Measurements from ENCODE around the gene AP3S2.
"Not testable (repeated sequence)": the region's sequence is repeated elsewhere in the genome, so short reads cannot be mapped to it uniquely, and the experiment has no call there.

AP3S2 gene

DNA sequence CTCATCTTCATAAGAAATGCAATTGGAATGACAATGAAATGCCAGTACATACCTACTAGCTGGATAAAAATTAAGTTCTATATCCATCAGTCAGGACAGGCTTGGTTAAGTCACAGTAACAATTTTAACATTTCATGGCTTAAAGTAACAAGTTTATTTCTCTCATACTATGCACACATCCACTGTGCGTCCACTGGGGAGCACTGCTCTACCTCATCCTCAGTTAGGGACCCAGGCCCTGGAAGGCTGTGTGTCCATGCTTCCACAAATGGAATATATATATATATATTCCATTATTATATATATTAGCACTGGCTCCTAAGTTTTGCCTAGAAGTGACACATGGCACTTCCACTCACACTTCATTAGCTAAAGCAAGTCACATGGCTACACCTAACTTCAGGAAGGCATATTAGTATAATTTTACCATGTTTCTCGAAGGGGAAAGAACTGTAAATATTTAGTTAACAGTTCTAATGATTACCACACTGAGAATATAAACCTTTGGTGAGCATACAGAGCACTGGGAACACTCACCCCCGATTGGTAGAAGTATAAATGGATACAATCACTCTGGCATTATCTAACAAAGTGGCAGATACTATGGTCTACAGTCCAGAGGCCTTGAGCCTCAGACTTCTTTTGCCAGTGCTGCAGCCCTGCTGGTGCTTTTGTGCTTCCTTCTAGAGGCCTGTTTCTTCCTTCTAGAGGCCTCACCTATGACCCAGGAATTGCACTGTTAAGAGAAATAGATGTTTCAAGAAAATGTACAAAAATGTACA is 28.6 kb downstream of the AP3S2 start:
- DNase-seq (ENCODE audit: low read depth in 2 of 2): no peak

DNA sequence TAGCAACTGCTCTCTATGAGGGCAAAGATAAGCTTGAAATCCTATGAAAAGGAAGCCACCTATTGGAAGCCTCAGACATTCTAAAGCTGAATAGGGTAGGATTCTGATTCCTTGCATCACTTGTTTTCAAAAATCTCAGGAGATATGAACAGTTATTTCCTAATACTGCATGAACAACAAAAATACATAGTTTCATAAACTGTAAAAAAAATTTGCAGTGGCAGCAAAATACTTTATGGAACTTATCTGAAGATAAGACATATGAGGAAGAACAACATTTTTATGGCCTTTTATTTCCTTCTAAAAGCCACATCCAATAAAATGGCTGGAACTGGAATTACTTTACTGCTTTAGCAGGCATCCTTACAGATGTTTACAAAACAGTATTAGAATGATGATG is 29.9 kb downstream of the AP3S2 start:
- no peak for DNase-seq (ENCODE audit: low read depth in 2 of 2)

DNA sequence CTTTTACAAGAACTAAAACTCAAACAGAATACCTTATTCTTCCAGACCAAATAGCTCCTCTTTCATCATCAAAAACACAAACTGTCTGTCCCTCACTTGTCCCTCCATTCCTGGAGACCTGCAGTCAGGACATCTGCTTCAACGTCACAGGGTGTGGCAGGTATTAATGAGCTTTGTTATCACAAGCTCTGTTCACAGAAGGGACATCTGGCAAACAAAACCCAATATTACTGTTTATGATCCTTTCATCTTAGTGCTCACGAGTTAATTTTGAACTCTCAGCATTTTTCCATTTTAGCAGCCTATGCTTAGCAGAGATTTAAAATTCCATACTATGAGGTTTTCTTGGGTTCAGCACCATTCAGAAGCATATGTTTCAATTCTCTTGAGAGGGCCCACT is 32.9 kb downstream of the AP3S2 start:
- DNase-seq (ENCODE audit: low read depth in 2 of 2): no peak

- no peak for DNase-seq (ENCODE audit: low read depth in 2 of 2)
Measured at GRCh38 chr15:89860431-89860830, 33.4 kb downstream of the AP3S2 start.

DNA sequence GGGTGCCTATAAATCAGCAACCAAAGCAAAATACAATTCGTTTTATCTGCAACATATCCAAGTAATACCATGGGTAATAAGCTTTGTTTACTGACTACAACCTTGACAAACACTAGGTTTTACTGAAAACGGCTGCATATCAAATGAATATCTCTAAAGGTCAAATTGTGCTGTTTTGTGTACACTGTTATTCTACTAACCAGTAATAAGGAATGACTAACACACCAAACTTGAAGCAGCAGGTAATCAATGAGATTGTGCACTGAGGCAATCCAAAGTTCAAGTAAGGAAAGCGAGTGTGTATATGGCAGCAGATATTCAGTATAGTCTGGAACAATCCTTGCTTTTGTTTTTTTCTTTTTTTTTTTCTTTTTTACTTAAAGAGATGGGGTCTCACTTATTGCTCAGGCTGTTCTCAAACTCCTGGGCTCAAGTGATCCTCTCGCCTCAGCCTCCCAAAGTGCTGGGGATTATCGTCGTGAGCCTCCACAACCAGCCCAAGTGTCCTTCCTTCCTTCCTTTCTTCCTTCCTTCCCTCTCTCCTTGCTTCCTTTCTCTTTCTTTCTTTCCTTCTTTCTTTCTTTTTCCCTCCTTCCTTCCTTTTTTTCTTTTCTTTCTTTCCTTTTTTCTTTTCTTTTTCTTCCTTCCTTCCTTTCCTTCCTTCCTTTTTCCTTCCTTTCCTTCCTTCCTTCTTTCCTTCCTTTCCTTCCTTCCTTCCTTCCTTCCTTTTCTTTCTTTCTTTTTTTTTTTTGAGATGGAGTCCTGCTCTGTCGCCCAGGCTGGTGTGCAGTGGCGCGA is 34.9 kb downstream of the AP3S2 start:
- DNase-seq (ENCODE audit: low read depth in 2 of 2): no peak

GRCh38 chr15:89857673-89858072 is 36.1 kb downstream of the AP3S2 start:
- no peak for DNase-seq (ENCODE audit: low read depth in 2 of 2)

GRCh38 chr15:89855948-89856347 is 37.8 kb downstream of the AP3S2 start:
- no peak for DNase-seq (ENCODE audit: low read depth in 2 of 2)

GRCh38 chr15:89854863-89855262 is 38.9 kb downstream of the AP3S2 start:
- DNase-seq (ENCODE audit: low read depth in 2 of 2): not testable (repeated sequence)

- DNase-seq (ENCODE audit: low read depth in 2 of 2): no peak
Measured at GRCh38 chr15:89852342-89852995, 41.3 kb downstream of the AP3S2 start.

DNA sequence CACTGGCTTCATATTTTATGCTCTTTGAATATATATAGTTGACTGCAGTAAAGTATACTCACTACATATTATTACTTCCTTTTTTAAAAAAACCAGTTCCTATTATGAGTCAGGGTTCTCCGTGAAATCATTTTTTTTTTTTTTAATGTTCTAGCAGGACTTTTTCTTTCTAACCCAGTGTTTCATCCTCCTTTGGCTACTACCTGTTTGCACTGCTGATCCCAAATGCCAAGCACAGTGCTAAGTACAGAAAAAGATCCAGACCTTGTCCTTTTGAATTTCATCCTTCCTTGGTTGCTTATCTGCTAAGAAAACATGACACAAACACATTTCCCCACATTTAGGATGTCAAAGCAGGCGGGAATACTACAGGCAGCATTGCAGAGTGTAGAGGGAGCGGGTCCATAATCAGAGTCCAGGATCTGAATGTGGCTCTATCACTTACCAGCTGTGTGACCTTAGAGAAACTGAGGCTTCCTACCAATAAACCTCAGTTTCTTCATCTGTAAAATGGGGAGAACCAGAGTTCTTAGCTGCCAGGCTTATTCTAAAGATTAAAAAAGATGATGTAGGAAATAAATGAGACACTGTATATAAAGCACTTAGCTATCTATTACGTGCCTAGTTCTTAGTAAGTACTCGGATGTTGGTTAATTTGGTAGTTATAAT is 42.0 kb downstream of the AP3S2 start:
- no peak for DNase-seq (ENCODE audit: low read depth in 2 of 2)

- DNase-seq (ENCODE audit: low read depth in 2 of 2): no peak
Measured at GRCh38 chr15:89848970-89849292, 44.9 kb downstream of the AP3S2 start.

DNA sequence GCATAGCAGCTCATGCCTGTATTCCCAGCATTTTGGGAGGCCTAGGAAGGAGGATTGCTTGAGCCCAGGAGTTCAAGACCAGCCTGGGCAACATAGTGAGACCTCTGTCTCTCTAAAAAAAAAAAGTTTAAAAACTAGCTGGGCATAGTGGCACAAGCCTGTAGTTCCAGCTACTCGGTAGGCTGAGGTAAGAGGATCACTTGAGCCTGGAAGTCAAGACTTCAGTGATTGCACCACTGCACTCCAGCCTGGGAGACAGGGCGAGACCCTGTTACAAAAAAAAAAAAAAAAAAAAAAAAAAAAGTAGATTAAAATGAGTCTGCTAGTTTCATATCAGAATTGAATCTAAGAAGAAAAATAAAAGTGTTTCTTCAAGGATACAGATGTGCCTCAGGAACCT is 46.7 kb downstream of the AP3S2 start:
- no peak for DNase-seq (ENCODE audit: low read depth in 2 of 2)

- no peak for DNase-seq (ENCODE audit: low read depth in 2 of 2)
Measured at GRCh38 chr15:89845305-89845893, 48.4 kb downstream of the AP3S2 start.

DNA sequence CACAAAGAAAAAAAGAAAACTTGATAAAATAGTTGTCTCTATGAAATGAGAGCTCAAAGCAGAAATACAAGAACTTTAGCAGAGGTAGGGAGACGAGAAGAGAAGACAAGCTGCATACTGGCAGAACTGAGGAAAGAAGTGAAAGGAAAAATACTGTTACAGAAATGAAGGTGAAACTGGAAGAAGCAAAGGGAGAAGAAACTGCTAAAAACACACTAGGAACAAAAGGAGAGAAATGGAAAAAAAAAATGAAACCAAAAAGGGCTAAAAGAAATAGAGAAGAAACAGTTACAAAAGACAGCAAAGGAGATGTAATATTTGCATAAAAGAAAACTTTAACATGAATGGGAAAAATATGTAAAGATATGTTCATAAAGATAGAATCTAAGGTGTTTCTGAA is 51.8 kb downstream of the AP3S2 start:
- DNase-seq (ENCODE audit: low read depth in 2 of 2): no peak

- DNase-seq (ENCODE audit: low read depth in 2 of 2): no peak
Measured at GRCh38 chr15:89841306-89841705, 52.5 kb downstream of the AP3S2 start.

- no peak for DNase-seq (ENCODE audit: low read depth in 2 of 2)
Measured at GRCh38 chr15:89839167-89839810, 54.5 kb downstream of the AP3S2 start.

GRCh38 chr15:89837830-89838178 is 56.0 kb downstream of the AP3S2 start:
- no peak for DNase-seq (ENCODE audit: low read depth in 2 of 2)

DNA sequence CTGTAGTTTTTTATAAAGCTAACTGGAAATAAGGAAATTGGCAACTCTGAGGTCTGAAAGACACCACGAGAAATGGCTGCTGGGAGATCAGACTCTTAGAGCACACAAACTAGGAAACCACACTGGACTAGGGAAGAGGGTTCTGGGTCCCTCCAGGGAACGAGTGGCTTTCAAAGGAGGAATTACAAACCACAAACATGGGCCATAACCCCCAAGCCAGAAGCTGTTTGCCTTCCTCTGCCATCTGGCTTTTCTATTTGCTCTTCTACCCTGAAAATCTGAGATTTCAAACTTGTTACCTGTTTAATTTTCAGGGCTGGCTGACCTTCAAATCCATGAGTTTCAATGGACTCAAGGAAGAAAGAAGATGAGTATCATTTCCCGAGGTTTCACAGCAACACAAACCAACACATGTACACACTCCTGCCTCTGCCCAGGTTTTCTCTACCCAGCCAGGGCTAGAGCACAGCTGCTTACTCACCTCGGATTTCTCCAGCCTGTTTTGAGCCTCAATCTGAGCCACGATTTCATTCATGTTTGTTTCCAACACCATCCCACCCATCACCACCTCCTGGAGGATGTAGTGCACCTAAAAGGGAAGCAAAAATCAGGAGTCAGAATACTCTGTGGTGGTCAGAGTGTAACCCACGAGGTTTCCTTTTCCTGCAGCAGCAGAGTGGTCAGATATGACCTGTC is 56.5 kb downstream of the AP3S2 start:
- DNase-seq (ENCODE audit: low read depth in 2 of 2): no peak

DNA sequence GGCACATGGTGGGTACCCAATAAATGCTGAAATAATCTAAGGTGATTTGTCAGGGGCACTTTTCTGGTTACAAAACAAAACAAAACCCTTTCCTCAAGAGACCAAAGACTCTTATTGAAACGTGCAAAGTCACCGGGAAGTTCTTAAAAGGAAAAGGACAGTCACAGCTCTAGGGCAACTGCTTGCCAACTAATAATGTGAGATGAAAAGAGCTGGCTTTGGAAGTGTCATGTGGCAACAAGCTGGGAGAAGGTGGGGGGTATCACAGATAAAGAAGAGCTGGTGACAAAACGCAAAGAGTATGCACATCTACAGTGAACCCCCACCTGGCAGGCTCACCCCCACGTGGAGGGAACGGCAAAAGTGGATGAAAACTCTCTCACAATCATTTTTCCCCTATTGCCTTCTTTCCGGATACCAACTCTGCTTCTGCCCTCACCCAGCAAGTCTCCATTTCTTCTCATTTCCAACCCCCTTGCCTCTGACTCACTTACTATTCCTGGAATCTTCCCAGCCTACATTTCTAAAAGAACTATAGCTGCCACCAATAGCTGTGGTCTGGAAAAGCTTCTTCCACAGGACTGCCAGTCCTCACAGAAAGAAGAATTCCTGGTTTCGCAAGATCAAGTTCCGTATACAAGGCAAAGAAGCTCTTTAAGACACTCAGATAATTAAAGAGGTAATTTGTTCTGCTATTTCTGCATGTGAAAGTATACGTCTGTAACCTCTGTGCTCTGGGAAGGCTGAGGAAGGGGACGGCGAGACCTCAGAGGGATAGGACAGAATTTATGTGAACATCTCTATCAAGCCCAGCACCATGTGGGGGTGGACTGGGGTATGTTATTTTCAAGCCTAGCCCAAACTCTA is 57.3 kb downstream of the AP3S2 start:
- DNase-seq (ENCODE audit: low read depth in 2 of 2): no peak

- no peak for DNase-seq (ENCODE audit: low read depth in 2 of 2)
Measured at GRCh38 chr15:89835176-89835564, 58.6 kb downstream of the AP3S2 start.

All from stimulated activated CD4-positive, alpha-beta T cell treated with anti-CD3 and anti-CD28 coated beads, Interleukin-1b, Interleukin-23, amount 100 ng/mL, for 1 hour (primary cell).